UCSD-AML1 (cell line): Measurements from ENCODE around the gene TMEM203.

ENCODE experiments used
- DNase-seq: peaks from one replicate; lab custom pipeline; 2025; ENCODE audit not compliant: unreplicated experiment; lab: John Stamatoyannopoulos, UW

Gene TMEM203

GRCh38 chr9:137219757-137220316, 14.4 kb upstream of the TMEM203 start:
- DNase-seq = no peak

GRCh38 chr9:137218754-137219271, 13.4 kb upstream of the TMEM203 start:
- peak; percentile 67 for DNase-seq

- DNase-seq = no peak
Measured at GRCh38 chr9:137218212-137218753, 12.8 kb upstream of the TMEM203 start.

GRCh38 chr9:137217276-137218211, 12.1 kb upstream of the TMEM203 start:
- peak; percentile 77 for DNase-seq

- DNase-seq = no peak
Measured at GRCh38 chr9:137216188-137216965, 10.9 kb upstream of the TMEM203 start.

- no peak for DNase-seq
Measured at GRCh38 chr9:137215196-137215986, 9.9 kb upstream of the TMEM203 start.

GRCh38 chr9:137214620-137215019, 9.2 kb upstream of the TMEM203 start:
- no peak for DNase-seq

GRCh38 chr9:137213160-137214060, 8.0 kb upstream of the TMEM203 start:
- DNase-seq = peak; percentile 17

GRCh38 chr9:137212520-137212919, 7.1 kb upstream of the TMEM203 start:
- no peak for DNase-seq

GRCh38 chr9:137211532-137211931, 6.1 kb upstream of the TMEM203 start:
- DNase-seq = no peak

- no peak for DNase-seq
Measured at GRCh38 chr9:137206602-137207001, 1.2 kb upstream of the TMEM203 start.

- no peak for DNase-seq
Measured at GRCh38 chr9:137204731-137205125, 720 bp downstream of the TMEM203 start.

- DNase-seq = no peak
Measured at GRCh38 chr9:137202966-137203365, 2.5 kb downstream of the TMEM203 start.

- no peak for DNase-seq
Measured at GRCh38 chr9:137201205-137201868, 4.1 kb downstream of the TMEM203 start.

GRCh38 chr9:137200311-137201204, 4.9 kb downstream of the TMEM203 start, which contains the start of gene TPRN:
TSS of gene TPRN (minus strand) at chr9:137200741. CDS start at chr9:137200711, 30 bp downstream.
- peak; percentile 99 for DNase-seq

- no peak for DNase-seq
Measured at GRCh38 chr9:137199411-137200121, 5.9 kb downstream of the TMEM203 start.

- DNase-seq = no peak
Measured at GRCh38 chr9:137198902-137199283, 6.6 kb downstream of the TMEM203 start.
